Measurements from ENCODE around the gene IL5RA.

DNA sequence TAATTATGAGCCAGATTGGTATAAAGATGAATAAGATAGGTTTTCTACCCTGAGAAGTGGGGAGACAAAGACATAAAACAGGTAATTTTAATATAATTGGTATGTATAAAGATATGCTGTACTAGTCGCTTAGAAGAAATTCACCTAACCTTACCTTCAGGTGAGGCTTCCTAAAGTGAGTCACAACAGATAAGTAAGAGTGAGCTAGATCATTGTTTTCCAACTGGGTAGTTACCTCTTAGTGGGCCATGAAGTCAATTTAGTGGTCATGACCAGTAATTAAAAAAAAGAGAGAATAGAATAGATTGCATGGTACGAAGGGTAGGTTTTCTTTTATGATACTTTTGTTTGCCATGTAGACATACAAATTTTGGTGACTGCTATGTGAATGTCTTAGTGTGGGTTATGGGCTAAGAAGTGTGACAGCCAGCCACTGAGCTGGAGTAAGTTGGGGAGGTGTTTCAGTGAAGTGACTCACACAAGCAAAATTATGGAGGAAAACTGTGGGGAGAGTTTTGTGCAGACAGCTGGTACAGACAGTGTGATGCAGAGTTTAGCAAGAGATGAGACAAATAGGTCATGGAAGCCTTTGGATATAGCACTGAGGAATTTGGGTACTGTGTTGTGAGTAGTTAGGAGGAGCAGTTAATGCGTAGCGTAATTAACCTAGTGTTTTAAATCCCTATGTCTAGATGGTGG is 24.7 kb upstream of the IL5RA start:
- TF ChIP-seq, protein P1, sequence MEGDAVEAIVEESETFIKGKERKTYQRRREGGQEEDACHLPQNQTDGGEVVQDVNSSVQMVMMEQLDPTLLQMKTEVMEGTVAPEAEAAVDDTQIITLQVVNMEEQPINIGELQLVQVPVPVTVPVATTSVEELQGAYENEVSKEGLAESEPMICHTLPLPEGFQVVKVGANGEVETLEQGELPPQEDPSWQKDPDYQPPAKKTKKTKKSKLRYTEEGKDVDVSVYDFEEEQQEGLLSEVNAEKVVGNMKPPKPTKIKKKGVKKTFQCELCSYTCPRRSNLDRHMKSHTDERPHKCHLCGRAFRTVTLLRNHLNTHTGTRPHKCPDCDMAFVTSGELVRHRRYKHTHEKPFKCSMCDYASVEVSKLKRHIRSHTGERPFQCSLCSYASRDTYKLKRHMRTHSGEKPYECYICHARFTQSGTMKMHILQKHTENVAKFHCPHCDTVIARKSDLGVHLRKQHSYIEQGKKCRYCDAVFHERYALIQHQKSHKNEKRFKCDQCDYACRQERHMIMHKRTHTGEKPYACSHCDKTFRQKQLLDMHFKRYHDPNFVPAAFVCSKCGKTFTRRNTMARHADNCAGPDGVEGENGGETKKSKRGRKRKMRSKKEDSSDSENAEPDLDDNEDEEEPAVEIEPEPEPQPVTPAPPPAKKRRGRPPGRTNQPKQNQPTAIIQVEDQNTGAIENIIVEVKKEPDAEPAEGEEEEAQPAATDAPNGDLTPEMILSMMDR (IDR thresholded peaks at IDR 0.05; ENCODE audit: low read depth, low read length): no peak
- no peak for TF ChIP-seq EZH2phosphoT487 (IDR thresholded peaks at IDR 0.05; ENCODE audit: low read depth)

Measured in OCI-LY3 (cell line).